GM19372 (cell line): ENCODE data around the gene IL18BP.

ENCODE experiments used
- ATAC-seq: cut with Tn5 transposase; IDR thresholded peaks from one replicate; pipeline ENCODE4 v1.9.1; 2021; ENCODE audit warnings: mild to moderate bottlenecking, low read depth, moderate library complexity; ENCODE audit not compliant: unreplicated experiment

Gene IL18BP

DNA sequence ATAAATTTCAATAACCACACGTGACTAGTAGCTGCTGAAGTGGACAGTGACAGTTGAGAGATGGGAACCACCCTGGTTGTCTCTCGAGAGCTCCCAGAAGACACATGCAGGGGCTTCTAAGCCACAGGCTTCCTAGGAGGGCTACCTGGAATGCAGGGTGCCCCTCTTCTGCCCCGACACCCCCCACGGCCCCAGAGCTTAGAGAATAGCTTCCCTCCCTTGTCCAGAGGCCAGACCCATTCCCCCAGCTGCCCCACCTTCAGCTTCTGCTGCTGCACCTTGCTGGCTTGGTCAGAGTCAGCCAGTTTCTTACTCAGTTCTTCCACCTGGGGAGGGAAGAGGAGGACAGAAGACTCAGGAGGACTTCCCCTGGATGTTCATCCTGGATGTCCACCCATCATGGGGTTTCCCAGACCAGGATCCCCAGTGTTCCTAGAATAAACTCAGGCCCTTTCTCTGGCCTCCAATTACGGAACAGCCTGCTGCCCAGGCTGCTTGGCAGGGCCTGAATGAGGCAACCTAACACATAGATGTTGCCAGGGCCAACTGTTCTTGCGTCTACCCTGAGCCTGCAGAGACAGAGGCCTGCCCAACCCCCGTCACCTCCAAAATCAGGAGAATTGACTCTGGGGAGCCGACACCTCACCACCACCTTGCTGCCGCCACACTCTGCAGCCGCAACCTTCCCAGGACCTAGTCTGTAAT, 12.0 kb downstream of the IL18BP start:
- ATAC-seq: no peak

DNA sequence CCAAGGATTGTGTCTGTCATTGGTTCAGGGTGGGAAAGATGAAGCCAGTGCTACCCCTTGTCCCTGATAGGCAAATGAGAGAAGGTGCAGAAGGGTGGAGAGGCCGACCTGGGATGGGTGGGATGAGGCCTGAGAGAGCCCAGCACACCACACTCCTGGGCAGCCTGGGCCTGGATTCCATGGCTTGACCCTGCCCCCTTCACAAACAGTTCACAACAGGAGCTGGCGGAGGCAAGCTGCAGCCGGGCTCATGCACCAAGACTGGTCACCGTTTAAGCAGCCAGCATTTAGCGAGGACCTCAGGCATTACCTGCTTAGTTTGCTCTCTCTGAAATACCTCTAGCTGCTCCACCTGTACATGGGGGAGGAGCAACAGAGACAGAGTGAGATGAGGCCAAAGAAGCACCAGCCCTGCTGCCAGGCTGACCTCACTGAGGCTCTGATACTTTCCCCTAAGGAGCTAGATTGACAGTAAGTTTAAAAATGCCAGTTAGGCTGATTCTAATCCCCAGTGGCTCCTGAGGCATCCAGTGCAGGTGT, 13.5 kb downstream of the IL18BP start:
- ATAC-seq: no peak

DNA sequence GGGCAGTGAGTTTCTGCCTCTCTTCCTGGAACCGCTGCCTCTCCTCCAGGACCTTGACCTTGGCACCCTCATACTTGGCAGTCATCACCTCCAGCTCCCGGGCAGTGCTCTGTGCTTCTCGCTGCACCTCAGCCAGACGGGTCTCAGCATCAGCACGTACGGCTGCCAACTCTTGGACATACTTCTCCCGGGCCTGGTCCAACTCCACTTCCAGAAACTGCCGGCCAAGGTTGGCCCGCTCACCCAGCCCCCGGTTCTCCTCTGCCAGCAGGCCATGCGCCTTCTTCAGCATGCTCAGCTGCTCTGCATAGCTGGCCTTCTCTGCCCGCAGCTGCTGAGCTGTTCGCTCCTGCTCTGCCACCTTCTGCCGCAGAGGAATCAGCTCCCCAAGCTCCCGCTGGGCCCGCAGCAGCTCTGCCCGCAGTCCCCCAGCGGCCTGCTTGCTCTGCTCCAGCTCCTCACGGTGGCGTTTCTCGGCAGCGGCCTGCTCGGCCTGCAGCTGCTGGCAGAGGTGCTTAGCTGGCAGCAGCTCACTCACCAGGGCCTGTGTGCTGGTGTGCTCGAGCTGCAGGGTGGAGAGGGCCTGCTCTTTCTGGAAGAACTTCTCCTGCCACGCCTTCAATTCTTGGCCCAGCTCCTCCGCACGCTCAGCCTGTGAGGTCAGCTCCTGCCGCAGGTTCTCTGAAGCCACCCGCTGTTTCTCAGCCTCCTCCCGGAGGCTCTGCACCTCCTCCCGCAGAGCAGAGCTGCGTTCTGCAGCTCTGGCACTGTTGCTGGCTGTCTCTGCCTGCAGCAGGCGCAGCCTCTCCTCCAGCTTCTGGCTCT, 14.4 kb downstream of the IL18BP start:
- no peak for ATAC-seq

DNA sequence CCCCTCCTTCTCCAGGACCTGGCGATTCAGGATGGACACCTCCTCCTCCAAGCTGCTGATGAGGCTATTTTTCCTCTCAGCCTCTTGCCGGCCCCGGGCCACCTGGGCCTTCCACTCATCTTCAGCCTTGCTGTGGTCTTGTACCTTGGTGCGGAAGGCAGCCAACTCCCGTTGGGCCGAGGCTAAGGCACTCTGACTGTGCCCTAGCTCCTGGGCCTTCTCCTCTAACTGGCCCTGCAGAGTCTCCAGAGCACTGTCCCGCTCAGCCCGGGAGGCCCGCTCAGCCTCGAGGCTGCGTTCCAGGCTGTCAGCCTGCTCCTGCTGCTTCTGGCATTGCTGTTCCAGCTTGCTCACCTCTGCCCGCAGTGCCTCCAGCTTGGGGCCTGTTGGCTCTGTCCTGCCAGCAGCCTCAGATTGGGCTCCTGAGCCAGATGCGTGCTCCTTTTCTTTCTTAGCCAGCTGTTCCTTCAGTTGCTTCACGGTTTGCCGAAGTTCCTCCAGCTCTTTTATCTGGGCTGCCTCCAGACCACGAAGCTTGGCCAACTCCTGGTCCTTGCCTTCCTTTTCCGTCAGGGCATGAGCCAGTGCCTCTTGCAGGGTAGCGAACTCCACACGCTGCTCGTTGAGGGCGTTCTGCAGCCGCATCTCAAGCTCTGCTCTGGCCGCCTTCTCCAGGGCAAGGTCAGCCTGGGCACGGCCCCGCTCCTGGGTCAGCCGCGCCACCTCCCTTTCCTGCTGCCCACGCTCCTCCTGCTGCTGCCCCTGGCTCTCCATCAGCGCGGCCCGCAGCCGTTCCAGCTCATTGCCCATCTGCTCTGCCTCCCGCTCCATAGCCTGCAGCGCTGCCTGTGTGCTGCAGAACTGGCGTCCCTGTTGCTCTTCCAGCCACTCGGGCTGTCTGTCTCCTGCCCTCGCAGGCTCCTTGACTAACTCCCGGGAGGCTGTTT, 15.3 kb downstream of the IL18BP start:
- ATAC-seq: no peak

DNA sequence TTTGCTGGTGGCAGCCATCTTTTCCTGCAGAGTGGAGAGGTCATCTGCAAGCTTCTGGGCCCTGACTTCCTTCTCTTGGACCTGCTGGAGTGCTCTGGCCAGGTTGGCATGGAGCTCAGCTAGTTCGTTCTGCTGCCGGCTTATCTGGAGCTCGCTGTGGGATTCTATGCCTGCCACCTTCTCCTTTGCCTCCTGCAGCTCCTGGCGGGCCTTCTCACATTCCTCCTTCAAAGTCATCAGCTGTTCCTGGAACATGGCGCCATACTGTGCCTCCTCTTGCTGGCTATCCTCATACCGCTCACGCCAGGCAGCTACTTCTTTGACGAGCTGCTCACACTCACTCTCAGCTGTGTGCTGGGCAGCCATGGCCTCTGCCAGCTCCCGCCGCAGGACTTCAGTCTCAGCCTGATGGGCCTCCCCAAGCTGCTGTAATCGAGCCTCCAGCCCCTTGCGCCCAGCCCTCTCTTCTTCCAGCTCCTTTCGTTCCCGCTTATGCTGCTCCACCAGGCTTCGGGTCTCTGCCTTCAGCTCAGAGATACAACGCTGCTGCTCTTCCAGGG, 16.1 kb downstream of the IL18BP start:
- no peak for ATAC-seq

DNA sequence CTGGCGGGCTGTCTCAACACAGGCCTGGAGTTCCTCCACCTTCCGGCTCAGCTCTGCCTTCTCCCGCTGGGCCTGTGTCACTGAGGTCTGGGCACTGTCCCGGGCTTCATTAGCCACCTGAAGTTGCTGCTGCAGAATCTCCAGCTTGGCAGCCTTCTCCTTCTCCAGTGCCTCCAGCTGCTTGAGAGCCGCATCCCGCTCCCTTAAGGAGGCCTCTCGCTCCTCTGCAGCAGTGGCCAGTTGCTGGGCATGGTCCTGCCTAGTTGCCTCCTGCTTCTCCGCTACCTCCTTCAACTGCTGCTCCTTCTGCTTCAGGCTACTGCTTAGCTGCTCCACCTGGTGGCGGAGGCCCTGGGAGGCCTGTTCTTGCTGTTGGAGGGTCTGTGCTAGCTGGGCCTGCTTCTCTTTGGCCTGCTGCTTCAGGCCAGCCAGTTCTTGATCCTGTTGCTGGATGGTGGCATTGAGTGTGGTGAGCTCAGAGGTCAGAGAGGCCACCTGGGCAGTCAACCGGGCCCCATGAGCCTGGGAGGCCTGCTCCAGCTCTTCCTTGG, 16.9 kb downstream of the IL18BP start:
- ATAC-seq: no peak

DNA sequence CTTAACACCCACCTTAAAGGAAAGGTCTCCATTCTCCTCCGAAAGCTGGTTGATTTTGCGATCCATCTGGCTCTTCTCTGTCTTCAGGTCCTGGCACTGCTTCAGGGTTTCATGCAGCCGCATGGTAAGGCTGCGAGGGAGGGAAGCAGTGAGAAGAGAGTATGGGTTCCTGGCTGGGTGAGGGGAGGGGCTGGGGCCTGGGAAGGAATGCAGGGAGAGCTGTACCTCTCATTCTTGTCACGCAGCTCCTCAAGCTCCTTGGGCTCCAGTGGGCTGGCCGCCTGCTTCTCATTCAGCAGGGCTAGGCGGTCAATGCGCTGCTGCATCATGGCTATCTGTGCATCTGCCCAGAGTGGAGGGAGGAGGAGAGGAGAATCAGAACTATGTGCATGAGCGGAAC, 19.5 kb downstream of the IL18BP start:
- no peak for ATAC-seq

DNA sequence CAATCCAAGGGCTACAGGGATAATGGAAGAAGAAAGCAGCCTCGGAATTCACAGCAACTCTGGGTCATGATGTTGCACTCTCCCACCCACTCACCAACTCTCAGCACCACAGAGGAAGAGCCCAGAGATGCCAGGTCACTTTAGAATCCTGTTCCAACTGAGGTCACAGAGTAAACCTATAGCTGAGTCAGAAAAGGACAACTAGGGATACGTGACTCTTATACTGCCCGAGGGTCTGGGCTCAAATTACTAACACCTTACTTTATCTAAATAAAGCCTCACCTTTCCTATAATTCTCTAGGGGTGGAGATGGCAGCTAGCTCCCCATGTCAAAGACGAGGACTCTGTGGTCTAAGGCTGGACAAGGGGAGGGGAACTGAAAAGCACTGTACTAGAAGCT, 24.6 kb downstream of the IL18BP start:
- no peak for ATAC-seq

DNA sequence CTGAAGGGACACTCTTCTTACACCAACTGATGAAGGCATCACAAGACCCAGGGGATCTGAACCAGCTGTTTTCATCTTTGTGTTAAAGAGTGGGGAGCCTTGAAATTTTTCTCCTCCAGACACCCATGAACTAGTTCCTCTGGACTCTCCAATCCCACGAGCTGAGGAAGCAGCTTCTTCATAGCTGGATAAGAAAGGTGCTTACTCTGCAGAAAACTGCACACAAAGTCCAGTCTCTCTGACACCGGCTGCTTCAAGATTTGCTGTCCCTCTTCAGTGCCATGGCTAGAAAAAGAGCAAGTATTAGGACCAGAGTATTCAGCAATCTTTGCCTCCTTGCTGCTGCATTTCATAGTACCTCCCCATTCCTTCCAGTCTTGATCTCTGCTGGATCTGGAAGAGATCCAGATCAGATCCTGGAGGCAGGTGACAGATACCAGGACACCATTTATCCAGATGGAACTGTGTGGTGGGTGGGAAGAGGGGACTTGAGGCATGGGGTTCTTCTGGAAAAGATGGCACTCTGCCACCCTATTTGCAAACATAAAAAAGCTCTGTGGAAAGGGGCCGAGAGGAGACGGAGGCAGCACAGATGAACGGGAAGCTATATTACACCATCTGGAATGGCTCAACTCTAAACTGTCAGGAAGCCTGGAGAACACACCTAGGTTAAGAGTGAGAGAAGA, 25.5 kb downstream of the IL18BP start:
- no peak for ATAC-seq

DNA sequence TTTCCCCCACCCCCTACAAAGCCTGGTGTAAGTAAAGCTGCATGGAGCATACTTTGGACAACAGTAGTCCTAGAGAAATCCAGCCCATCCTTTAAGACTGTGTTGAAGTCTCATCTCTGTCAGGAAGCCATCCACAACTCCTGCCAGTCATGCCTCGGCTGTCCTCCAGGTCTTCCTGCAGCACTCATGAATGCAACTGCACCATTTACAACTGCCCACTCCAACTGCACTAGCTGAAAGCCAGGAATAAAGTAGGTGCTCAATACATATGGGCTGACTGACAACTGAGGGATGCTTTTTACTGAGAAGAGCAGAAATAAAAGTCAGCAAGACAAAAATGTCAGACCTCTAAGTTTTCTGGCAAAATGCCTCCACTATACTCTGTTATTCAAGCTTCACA, 27.4 kb downstream of the IL18BP start:
- ATAC-seq: no peak

DNA sequence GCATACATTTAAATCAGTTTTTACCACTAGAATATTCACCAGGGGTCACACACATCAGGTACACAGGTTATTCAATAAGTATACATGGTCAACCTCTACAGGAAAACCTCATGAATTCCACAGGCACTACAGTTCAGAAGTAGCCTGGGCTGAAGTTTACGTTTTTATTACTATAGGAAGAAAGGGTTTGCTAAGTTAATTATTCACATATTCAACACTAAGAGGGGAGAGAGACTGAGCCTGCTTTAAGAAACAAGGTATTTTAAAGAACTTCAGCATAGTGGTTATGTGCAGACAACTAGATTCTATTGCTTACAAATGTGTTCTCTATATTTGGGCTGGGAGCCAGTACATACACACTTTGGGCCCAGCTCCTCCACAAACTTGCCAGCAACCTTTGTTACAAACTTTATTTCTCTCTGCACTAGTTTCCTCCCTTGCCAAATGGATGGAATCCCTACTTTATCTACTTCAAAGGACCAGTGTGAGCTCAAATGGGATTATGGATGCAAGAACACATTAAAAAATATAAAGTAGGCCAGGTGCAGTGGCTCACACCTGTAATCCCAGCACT, 31.9 kb downstream of the IL18BP start:
- no peak for ATAC-seq

DNA sequence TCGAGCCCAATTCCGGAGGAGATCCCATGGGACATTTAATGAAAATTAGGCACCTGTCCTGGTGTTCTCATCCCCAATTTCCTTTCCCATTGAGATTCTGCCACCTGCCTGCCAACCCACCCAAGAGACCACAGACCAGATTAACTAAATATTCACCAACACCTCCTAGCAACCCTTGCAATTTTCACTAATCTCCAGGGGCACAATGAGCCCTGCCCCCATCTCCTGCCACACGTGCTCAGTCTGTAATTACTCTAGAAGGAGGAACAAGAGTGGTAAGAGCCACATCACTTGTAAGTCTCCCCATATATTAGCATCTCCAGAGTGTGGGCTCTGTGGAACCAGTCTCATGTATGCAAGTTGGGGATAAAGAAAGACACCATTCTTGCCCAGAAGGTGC, 38.0 kb downstream of the IL18BP start:
- no peak for ATAC-seq

DNA sequence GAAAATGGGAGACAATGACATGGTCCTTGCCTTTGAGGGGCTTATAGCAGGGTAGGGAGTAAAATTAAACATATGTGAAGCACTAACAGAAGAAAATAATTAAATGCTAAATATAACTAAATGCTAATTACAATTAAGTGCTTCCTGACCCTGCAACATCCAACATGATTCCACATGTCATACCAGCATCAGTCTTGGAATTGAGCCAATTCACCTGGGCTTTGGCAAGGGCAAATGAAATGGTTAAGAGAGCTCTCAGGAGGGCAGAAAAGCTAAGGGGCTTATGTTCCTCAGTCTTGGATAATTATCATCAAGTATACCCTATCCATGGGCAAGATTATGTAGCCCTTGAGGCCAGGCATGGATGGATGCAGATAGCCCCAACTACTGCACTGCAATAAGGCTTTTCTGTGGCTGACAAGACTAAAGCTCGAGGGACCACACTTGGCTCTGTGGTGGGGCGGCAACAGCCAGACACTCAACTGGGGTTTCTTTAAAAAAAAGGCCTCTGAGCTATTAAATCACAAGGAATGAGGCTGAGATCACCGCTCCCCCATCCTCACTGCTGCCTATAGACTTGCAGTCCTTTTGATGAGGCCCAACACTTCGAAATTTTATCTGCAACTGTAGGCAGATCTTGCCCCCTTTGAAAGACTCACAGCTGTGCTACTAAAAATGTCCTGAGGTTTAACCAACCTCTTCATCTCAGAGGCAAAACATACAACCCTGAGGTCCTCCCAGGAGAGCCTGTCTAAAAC, 39.0 kb downstream of the IL18BP start:
- ATAC-seq: no peak

DNA sequence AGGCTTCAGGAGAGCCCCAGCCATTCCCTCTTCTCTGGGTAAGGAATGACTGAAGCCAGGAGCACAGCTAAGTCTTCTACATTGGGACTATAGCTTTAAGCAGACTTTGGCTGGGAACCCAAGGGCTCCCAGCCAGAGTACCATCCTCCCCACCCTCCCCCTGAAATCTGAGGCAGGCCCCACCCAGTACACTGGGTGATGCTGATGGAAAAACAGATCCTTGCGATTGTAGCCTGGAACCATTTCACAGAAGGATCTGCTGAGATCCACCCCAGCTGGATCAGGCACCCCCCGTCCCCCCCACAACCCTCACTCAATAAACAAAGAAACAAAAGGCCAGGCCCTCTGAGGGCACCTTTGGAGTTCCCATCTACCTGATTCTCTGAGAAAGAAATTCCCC, 39.8 kb downstream of the IL18BP start:
- ATAC-seq: no peak

DNA sequence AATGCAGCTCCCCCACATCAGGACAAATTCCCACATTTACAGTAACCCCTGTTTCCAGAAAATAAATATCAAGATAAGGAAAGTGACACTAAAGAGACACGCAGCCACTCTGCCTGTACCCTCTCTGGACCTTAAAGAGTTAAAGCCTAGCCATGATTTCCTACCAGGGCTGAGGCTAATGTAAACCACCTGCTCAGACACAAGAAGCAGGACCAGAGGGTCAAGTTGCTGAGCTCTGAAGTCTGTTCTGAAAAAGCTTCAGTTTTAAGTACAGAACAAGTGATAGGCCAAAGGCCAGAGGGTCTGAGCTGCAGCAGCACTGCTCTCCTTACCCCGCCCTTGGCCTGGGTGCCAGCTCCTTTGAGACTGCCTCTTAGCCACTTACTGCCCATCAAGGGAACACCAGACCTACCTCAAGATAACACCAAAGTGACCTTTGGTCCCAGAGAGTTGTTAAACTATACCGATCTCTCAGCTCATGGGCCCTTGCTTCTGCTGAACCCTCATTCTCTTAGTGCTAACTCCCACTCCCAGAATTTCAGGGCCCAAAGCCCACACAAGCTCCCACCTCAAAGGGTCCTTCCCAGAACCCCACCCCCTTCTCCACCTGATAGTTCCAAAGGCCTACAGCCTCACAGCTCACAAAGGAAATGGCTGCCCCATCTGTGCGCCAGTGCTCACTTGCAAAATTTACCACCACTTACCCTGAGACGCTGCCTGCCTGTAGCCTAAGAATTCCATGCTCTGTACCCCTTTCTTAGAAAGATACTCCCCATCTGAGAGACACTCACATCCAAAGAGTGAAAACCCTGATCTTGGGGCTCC, 40.5 kb downstream of the IL18BP start:
- no peak for ATAC-seq

DNA sequence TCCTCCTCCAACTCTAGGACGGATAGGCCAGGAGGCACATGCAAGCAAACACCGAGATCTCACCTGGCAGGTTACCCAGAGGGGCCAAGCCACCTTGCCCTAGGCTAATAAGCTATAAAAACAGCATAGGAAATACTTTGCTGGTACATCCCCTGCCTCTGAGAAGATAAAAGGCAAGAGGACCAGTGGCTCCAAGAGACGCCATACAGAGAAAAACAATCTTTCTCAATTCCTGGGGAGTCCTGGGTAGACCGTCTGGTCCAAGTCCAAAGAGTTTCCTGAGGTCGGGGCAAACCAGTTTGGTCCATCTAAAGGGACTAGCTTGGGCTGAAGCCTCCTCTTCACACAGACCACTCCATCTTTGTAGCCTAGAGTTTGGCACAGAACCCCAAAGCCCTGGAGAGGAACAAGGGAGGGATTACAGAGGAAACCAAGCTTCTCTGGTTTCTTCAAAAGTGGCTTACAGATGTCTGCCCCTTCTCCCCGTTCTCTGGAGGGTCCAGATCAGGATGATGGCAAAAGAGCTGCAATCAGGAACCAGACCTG, 41.2 kb downstream of the IL18BP start:
- no peak for ATAC-seq
